IPS-15b (cell line): ENCODE data around the gene CD247.

Experiments used
- H3K27me3 ChIP-seq: one replicate; pipeline ENCODE4 v1.6.1; 2013; ENCODE audit warnings: low read length; ENCODE audit not compliant: control insufficient read depth, insufficient read depth
- H3K36me3 ChIP-seq: one replicate; pipeline ENCODE4 v1.6.1; 2013; ENCODE audit warnings: low read length; ENCODE audit not compliant: control insufficient read depth, insufficient read depth
- H3K4me1 ChIP-seq: one replicate; pipeline ENCODE4 v1.6.1; 2013; ENCODE audit warnings: mild to moderate bottlenecking, low read length; ENCODE audit not compliant: control insufficient read depth, insufficient read depth
- H3K4me3 ChIP-seq: one replicate; pipeline ENCODE4 v1.5.1; 2013; ENCODE audit warnings: low read depth, low read length
- H3K9ac ChIP-seq: one replicate; pipeline ENCODE4 v1.6.1; 2013; ENCODE audit warnings: low read depth, mild to moderate bottlenecking, low read length
- H3K9me3 ChIP-seq: one replicate; pipeline ENCODE4 v1.6.1; 2013; ENCODE audit warnings: mild to moderate bottlenecking, low read length; ENCODE audit not compliant: control insufficient read depth, insufficient read depth

CD247 gene

DNA sequence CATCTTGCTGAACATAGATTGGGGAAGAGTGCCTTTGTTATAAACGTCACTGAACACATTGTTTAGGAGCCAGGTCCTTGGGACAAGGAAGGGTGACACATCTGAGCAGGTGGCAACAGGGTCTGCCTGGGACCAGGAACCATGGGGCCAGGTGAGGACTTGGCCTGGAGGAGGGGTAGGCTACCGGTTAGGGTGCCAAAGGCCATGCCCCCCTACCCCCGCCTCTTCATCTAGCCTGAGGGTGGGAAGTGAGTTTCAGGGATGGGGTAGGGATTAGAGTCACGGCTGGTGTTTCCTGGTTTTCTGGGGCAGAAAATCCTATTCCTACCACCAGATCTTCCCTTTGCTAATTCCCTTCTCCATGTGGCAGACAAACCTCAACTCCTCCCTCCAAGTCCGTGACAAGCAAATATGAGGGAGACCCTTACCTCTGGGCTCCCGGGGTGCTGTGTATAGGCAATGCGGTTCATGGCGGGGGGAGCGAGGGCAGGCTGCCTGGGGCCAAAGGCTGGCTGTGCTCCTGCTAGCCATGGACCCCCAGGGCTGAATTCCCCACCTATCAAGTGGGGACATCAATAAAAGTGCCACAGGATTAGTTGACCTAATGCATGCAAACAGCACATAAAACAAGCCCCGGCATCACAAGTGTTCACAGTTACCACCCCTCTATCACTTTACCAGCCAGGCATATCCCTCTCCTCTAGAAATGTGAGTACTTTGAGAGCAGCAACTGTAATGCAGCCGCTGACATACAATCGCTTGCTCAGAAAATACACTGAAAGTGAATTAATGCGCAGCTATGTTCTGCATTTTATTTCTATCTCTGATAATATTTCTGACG lies 14.5 kb downstream of the CD247 start:
- Histone ChIP-seq H3K4me3 (no peak overlapping the region), H3K36me3 (no peaks in the 10 kb centered on the region), H3K27me3 (peaks cover 3% of the 10 kb centered on the region), H3K4me1 (peaks cover 19% of the 10 kb centered on the region), H3K9me3 (no peaks in the 10 kb centered on the region), H3K9ac (no peak overlapping the region)

DNA sequence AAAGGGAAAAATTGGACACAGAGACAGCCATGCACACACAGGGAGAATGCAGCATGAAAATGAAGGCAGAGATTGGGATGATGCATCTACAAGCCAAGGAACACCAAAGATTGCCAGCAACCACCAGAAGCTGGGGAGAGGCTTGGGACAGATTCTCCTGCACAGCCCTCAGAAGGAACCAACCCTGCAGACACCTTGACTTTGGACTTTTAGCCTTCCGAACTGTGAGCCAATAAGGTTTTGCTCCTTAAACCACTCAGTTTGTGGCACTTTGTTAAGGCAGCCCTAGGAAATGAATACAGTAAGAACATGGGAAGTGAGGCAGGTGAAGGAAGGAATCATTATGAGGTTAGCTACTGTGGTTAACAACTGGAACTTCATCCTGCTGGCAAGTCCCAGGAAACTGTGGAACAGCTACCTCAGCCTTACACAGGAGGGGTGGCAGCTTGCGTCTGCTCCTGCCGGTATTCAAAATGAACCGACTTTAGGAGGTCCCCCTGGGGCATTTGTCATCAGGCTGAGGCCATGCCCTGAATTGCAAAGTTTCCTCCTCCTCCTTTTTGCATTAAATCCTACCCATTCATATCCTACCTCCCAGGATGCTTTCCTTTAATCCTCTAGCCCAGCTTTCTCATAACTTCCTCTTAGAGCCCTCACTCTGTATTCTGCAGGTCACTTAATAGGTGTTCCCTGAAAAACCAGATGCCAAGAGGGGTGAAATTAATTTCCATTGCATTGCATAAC lies 15.4 kb downstream of the CD247 start:
- Histone ChIP-seq H3K36me3 (no peaks in the 10 kb centered on the region), H3K4me3 (no peak overlapping the region), H3K27me3 (peaks cover 3% of the 10 kb centered on the region), H3K9me3 (no peaks in the 10 kb centered on the region), H3K4me1 (peaks cover 19% of the 10 kb centered on the region), H3K9ac (no peak overlapping the region)

DNA sequence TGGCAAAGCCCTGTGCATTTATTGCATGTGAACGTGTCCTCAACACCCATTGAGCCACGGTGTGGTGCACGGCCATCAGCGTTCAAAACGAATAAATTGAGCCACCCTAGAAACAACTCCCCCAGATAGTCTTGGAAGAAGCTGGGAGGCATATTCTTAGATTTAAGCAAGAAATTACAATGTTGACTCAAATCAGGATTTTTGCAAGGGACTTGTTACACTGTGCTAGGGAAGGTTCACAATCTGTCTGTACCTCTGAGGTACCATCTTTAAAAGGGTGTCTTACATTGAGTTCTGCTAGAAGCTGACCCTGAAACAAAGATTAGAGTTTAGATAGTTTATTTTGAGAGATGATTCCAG lies 16.2 kb downstream of the CD247 start:
- Histone ChIP-seq H3K4me3 (no peak overlapping the region), H3K4me1 (peaks cover 19% of the 10 kb centered on the region), H3K27me3 (peaks cover 3% of the 10 kb centered on the region), H3K9ac (no peak overlapping the region), H3K36me3 (no peaks in the 10 kb centered on the region), H3K9me3 (no peaks in the 10 kb centered on the region)

DNA sequence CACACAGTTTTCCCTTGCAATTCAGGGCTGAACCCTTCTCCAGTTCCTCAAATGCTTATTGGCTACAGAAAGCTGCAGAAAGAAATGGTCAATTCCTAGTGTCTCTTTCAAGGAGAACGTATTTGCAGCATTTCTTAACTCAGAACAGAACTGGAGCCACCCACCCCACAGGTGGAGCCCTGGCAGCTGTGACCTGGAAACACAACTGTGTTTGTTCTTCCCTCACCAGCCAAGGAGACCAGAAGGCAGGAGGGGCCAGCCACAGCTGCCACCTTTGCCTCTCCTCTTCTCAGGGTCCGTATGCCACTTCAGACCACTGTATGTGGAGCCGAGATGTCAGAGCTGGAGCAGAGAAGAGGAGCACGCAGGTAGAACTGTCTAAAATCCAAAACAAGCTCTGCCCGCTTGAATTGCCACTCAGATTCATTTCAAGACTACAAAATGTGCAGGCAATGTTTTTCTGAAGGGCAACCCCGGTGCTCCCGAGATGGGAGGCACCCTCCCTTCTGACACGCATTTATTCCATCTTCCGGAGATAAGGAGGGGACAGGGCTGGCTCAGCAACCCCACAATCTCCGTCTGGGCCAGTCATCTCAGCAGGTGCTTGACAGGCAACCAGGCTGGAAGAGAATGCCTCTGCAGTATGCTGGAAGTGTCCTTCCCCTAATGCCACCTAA lies 16.7 kb downstream of the CD247 start:
- H3K4me1 ChIP-seq = peaks cover 19% of the 10 kb centered on the region
- peaks cover 3% of the 10 kb centered on the region for H3K27me3 ChIP-seq
- no peak overlapping the region for H3K9ac ChIP-seq

DNA sequence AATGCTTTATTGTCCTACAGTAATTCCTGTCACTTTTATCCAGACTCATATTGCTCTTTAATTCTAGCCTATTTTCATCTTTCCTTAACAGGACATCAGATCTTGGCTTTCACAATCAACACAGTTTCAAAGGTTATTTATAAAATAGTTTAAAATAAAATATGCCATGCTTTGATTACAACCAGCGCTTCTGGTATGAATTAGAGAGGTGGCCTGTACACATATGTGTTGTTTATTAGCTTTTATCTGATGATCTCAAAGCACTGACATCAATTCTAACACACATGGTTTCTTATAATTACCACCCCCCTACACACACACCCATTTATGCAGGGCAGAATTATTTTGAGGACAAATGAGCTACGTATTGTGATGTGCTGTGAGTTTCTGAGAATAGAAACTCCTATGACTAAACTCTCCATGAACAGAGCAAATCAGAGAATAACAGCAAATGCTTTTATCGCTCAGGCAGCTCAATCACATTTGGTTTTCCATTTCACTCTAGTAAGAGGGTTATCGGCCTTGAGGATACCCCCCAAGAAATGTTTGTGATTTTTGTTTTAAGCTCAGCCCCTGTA lies 18.0 kb downstream of the CD247 start:
- Histone ChIP-seq H3K4me1 (peaks cover 19% of the 10 kb centered on the region), H3K9ac (no peak overlapping the region), H3K4me3 (no peak overlapping the region), H3K36me3 (no peaks in the 10 kb centered on the region), H3K27me3 (peaks cover 3% of the 10 kb centered on the region), H3K9me3 (no peaks in the 10 kb centered on the region)

More for the DNA sequence above, 16.7 kb downstream of the CD247 start:
- no peaks in the 10 kb centered on the region for H3K9me3 ChIP-seq
- H3K4me3 ChIP-seq = no peak overlapping the region
- H3K36me3 ChIP-seq = no peaks in the 10 kb centered on the region

DNA sequence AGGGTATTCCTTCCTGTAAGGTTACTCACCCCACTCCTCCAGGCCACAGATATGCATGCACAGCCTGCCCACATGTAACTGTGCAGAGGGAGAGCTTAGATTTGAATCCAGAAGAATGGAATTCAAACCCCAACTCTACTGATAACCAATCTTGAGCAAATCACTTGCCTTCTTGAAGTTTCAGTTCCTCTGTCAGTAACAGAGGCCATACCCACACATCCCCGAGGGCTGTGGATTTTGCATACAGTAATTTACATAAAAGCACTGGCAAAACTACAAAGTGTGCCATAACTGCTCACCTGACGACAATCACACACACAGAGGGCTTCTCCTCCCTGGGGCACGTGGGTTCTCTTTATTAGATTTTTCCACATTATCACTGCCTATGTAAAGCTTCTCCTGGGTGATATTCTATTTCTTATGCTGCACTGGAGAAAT lies 18.6 kb downstream of the CD247 start:
- Histone ChIP-seq H3K9ac (no peak overlapping the region), H3K36me3 (no peaks in the 10 kb centered on the region), H3K4me1 (peaks cover 19% of the 10 kb centered on the region), H3K4me3 (no peak overlapping the region), H3K27me3 (peaks cover 3% of the 10 kb centered on the region), H3K9me3 (no peaks in the 10 kb centered on the region)

DNA sequence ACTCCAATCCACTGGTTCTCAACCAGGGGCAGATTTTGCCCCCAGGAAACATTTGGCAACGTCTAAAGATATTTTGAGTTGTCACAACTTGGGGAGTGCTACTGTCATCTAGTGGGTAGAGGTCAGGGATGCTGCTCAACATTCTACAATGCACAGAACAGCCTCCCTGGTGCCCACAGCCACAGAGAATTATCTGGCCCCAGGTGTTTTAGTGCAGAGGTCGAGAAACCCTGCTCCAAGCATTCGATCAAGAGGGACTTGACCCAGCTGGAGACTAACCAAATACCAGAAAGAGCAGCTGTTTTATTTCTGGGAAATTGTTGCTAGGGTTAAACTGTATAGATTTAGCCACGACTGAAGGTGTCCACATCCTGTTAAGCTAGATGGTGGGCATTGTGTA lies 19.2 kb downstream of the CD247 start:
- Histone ChIP-seq H3K9ac (no peak overlapping the region), H3K4me3 (no peak overlapping the region), H3K36me3 (no peaks in the 10 kb centered on the region), H3K9me3 (no peaks in the 10 kb centered on the region), H3K27me3 (no peaks in the 10 kb centered on the region), H3K4me1 (peaks cover 19% of the 10 kb centered on the region)

DNA sequence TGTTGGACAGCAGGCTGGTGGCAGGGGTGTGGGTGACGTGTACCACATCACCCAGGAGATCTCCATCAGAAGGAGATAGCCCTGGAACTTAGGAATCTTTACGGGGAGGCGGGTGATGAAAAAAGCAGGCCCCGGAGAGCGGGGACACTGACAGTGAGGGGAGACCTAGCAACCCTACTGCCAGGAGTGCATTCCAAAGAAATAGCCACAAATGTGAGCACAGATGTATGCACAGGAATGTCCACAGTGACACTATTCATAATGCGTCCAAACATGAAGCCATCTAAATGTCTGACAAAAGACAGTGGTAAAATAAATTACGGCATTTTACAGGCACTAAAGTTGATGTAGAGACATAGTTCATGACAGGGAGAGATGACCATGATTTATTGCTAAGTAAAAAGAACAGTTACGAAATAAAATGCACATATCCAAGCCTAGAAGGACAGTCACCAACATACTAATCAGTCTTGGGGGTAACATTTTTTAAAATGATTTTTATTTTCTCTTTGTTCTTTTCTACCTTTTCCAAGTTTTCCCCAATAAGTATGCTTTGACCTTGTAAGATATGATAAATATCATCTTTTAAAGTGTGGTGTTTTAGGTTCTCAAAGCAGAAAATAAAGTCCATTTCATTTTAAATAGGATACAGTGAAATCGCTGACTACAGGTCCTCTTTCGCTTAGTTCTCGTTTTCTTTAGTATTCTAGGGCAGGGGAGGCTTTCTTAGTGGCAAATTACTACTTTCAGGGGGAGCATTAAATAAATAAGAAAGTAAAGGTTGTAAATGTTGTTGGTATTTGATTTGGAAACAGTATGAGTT lies 21.3 kb downstream of the CD247 start:
- Histone ChIP-seq H3K36me3 (no peaks in the 10 kb centered on the region), H3K4me1 (peaks cover 7% of the 10 kb centered on the region), H3K4me3 (no peak overlapping the region), H3K9ac (no peak overlapping the region), H3K27me3 (no peaks in the 10 kb centered on the region), H3K9me3 (no peaks in the 10 kb centered on the region)

DNA sequence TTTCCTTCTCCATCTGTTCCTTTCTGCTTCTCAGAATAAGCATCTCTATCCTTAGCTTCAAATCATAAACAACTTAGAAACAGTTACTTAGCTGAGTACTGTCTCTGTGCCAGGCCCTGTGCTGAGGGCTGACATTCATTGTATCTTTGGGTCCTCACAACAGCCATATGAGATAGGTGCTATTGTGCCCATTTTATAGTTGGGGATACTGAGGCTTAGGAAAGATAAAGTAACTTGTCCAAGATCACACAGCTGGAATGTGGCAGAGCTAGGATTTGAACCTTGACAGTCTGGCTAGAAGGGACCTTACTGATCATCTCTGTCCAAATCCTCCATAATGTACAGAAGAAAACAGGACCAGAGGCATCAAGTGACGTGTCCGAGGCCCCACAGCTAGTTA lies 25.0 kb downstream of the CD247 start:
- no peaks in the 10 kb centered on the region for H3K36me3 ChIP-seq
- no peak overlapping the region for H3K4me3 ChIP-seq
- H3K4me1 ChIP-seq = peaks cover 19% of the 10 kb centered on the region
- H3K27me3 ChIP-seq = no peaks in the 10 kb centered on the region
- no peaks in the 10 kb centered on the region for H3K9me3 ChIP-seq
- no peak overlapping the region for H3K9ac ChIP-seq

DNA sequence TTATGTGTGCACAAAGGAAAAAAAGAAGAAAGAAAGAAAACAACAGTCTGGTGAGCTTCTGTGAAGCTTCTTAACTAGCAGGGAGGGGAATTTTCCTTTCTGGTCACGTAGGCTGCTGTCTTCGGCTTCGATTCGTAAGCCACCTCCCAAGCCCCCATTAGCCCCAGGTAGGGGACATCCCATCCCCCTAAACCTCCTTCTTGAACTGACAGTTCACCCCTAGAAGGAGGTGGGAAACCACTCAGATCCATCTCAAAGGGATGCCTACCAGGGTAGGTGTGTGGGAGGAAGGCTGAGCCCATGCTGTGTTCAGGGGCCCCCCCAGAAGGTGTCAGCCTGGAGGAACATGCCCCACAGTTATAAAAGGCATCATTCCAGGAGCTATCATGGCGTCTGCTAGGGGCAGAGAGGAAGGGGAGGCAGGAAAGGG lies 25.8 kb downstream of the CD247 start:
- Histone ChIP-seq H3K9ac (no peak overlapping the region), H3K4me3 (no peak overlapping the region), H3K27me3 (no peaks in the 10 kb centered on the region), H3K36me3 (no peaks in the 10 kb centered on the region), H3K9me3 (no peaks in the 10 kb centered on the region), H3K4me1 (peaks cover 19% of the 10 kb centered on the region)
